GM18505 (cell line): ENCODE results near the gene GNAI3.

Experiments used
- ATAC-seq: cut with Tn5 transposase; IDR thresholded peaks from one replicate; pipeline ENCODE4 v1.9.1; 2021; ENCODE audit not compliant: unreplicated experiment
- POLR2A ChIP-seq: IDR thresholded peaks from 4 replicates; pipeline ENCODE4 v1.6.1; 2011; ENCODE audit warnings: borderline replicate concordance; ENCODE audit not compliant: insufficient read depth, insufficient read length; ENCODE audit errors: extremely low read depth

The GNAI3 gene

GRCh38 chr1:109615879-109616278 lies 67.5 kb downstream of the GNAI3 start:
- no peak for TF ChIP-seq POLR2A
- no peak for ATAC-seq

- no peak for TF ChIP-seq POLR2A
- no peak for ATAC-seq
Measured at GRCh38 chr1:109616391-109616790, 68.0 kb downstream of the GNAI3 start.

DNA sequence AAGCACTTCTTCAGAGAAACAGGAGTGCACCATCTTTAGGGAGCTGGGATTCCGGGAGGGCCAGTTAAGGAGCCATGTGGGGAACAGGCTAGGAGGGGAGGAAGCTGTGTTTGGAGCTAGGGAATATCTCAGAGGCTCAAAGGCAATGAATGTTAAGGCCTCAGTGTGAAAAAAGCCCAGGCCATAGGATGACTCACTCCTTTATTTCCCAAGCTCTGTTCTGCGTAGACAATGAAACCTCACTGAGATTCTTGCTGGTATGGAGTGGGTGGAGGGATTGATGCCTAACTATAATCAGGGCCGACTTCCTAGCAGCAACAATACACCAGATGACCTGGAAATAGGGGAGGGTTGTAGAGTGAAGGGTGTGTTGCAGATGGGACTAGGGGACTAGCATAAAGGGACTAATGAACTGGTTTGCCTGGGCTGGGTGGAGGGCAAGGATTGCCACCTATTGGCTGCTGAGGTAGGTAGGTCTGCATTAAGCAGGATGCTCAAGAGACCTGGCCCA lies 68.9 kb downstream of the GNAI3 start:
- no peak for TF ChIP-seq POLR2A
- no peak for ATAC-seq

DNA sequence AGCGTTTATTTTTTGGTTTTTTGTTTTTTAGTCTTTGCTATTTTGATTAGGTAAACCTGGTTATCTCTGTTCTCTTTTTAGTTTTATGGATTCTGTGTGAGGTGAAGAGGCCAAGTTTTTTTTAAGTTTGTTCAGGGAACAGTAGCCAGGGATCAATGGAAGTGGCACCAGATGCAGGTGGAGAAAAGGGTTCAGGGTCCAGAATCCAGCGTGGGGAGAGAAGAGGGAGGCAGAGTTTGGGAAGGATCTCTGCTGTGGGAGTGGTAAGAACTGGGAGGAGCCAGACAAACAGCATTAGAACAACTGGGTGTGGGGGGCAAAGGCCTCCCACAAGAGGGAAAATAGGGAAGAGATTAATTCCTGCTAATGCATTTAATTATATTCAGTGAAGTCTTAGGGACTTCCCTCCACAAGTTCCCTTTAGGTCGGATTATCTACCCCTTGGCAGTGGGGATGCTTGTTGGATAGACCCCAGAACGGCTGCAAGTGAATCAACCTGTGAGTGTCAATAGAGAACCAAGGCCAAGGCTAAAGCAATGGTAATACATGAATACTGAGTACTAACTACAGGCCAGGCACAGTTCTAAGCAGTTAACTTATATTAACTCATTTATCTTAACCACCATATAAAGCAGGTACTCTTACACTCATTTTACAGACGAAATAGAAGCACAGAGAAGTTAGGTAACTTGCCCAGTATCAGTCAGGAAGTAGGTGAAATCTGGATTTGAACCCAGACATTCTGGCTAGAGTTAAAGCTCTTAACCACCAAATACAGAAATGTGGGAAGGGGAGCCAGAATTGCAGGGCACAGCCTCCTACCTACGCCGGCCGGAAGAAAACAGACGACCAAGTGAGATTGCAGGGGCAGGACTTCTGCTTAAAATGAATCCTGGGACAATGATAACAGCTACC lies 70.5 kb downstream of the GNAI3 start:
- ATAC-seq, result no peak
- no peak for TF ChIP-seq POLR2A

GRCh38 chr1:109619576-109620400 lies 71.4 kb downstream of the GNAI3 start, which contains the start of the genes AMPD2 and GNAT2:
AMPD2 (plus strand) TSS chr1:109619837; CDS start chr1:109621176, 1,339 bp downstream.
GNAT2 (minus strand) TSS chr1:109619616; CDS start chr1:109612870, 6,746 bp downstream.
- ATAC-seq, result peak; percentile 51
- TF ChIP-seq POLR2A, result peak; percentile 86

GRCh38 chr1:109620401-109620791 lies 72.0 kb downstream of the GNAI3 start:
- no peak for TF ChIP-seq POLR2A

GRCh38 chr1:109620841-109621286 lies 72.4 kb downstream of the GNAI3 start:
- peak; percentile 59 for ATAC-seq
- no peak for TF ChIP-seq POLR2A

More at GRCh38 chr1:109620401-109620791, 72.0 kb downstream of the GNAI3 start:
- no peak for ATAC-seq

DNA sequence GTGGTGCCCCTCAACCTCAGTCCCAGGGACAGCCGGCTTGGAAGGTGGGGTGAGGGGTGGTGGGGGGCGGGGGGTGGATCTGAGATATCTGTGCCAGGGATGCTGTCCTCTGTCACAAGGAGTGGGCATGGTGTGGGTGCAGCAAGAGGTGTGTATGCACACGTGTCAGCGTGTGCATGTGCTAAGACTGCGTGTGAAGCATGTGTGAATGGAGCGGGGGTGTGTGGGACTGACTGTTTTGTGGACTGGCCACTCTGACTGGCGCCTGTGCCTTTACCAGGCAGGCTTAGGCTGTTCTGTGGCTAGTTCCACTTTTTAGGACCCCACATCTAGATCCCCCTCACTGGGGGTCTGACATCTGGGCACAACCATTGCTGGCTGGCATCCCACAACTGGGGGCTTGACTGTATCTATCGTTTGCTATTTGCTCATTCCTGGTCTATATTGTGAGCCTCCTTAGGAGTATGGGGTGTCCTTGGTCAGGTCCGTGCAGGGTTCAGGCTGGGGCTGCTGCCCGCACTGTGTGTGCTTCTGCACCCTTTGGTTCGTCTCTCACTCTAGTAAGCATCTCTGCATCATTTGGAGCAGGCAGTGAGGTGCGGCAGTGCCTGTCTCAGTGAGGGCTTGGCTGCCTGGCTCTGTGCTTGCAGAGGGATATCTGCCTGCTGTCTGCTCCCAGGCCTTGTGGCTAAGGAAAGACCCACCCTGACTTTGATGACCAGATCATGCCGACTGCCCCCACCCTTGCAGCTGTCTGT lies 73.1 kb downstream of the GNAI3 start:
- no peak for ATAC-seq
- no peak for TF ChIP-seq POLR2A

- TF ChIP-seq POLR2A, result no peak
Measured at GRCh38 chr1:109622137-109622892, 73.9 kb downstream of the GNAI3 start.

DNA sequence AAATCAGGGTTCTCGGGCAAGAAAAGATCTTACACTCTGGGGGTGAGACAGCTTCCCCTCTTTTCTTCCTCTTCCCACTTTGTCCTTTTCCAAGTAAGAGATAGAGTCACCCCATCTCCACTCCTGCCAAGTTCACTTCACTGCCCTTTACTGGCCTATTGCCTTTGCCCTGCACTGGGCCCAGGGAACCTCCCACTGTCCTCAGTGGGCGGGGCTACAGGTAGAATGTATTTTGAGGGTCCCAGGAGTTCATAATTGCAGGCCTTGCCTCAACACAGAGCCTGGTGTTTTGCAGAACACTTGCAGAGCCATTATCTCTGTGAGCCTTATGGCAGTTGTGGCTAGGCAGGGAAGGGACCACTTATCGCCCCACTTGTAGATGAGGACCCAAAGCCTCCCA lies 74.5 kb downstream of the GNAI3 start:
- no peak for TF ChIP-seq POLR2A
- ATAC-seq, result no peak

More at GRCh38 chr1:109622137-109622892, 73.9 kb downstream of the GNAI3 start:
- ATAC-seq, result no peak

DNA sequence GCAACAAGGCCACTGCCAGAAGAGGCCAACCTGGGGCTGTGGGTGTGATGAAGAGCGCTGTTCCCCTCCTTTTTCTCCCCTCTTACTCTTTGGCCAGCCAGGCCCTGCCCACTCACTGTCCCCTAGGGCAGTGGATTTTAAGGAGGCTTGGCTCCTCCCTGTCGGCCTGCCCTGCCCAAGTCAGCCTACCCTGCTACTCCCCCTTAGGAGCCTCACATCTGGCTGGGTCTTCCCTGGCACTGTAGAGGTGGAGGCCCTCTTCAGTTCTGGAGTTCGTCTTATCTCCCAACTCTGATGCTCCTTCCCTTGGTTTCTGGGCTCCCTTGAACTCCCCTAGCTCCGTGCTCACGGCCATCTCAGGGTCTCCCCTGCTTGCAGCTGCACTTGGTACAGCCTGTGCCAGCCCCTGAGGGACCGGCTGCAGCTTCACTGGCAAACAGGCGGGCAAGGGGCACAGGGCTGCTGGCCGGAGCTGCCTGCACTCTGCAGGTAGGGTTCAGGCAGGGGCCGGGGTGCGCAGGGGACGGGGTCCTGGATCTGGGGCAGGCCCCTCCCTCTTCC lies 75.3 kb downstream of the GNAI3 start:
- no peak for TF ChIP-seq POLR2A
- no peak for ATAC-seq
